ENCODE measurements around the gene GPRC5C.

Gene GPRC5C

GRCh38 chr17:74451557-74451956, 19.7 kb downstream of the GPRC5C start:
- DNase-seq, result no peak

DNA sequence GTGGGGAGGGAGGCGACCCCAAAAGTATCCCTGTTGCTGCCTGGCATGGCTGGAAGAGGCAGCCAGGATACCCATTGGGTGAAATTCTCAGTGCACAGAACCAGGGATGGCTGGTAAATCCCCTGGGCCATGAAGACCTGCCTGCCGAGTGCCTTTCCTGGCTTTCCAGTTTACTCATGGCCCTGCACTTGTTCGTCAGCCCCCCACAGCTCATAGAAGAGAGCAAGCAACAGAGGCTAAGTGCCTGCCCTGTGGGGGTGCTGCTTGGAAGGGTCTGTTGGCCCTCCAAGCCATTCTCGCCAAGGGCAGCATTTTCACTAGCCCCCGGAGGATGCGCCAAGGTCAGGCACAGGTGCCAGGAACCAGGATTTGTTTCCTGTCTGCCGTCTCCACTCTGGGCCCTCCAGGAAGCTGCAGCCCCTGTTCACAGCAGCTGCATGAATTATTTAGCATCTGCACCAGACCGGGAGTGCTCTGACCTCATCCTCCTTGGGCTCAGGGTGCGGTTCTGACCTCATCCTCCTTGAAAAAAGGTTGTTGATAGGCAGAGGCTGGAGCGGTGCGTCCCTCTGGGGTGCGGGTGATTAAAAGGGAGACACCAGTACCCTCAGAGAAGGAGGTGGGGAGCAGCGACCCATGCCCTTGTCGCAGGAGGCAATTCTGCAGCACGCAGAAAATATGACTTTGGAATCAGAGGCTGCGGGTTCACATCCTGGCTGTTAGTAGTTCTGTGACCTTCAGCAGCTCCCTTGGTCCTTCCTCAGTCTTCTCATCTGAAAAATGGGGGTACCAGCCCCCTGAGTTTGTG, 20.3 kb downstream of the GPRC5C start:
- no peak for DNase-seq

DNA sequence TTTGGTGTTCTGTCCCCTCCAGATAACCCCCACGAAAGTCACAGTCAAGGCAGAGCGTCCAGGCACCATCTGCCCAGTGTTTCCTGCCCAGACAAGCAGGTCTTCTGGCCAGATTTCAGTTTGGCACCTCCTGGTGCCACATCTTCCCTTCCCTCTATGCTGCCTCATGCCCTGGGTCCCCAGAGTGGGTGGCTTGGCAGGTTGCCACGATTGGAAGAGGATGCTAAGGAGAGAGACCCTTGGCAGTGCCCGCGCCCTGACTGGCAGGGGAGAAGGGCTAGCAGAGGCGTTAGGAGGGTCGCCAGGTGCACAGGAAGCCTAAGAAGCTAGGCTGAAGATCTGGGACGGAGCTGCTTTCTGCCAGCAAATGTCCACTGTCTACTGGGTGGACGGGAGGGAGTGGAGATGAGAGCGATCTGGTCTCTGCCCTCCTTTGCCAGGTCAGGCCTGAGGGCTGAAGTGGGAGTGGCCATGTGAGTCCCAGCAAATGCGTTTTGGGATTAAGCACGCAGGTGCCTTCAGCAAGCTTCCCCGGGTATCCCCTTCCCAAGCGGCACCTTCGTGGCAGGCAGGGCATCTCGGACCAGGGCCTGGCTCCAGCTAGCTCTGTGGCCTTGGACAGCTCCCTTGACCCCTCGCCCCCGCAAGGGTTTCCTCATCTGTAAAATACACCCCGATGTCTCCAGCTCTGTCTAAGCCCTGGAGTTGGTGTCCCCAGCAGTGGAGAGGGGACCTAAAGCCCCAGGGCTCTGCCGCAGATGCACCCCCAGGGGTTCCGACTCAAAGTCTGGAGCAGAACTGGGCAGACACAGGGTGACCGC, 21.2 kb downstream of the GPRC5C start:
- peak in 1 of 56 donors; percentile 29 for DNase-seq

DNA sequence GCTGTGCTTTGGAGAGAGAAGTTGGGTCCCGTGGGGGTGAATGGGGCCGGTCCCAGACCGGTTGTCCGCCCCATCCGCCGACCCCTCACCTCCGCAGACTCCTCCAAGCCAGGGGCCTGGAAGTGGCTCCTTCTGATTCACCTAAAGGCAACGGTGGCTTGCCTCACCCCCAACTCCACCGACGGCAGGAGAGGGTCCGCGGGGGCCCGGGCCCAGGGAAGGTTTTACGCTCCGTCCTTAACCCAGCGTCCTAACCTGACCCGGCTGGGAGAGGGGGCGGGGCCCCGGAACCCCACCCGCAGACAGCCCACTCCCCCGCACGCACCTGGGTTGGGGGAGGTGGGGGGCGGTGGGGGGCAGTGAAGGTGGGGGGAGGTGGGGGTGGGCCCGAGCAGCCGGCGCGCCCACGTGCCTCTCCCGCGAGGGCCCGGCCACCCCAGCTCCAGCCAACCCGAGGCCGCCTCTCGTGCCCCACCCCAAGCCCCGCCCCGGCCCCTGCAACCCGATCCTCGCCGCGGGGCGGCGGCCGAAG, 21.8 kb downstream of the GPRC5C start:
- DNase-seq, result peak in 7 of 56 donors; percentile 54 to 87 (median 73)

- peak in 47 of 56 donors; percentile 26 to 90 (median 75) for DNase-seq
These were observed 22.5 kb downstream of the GPRC5C start for GRCh38 chr17:74454197-74455024.

DNA sequence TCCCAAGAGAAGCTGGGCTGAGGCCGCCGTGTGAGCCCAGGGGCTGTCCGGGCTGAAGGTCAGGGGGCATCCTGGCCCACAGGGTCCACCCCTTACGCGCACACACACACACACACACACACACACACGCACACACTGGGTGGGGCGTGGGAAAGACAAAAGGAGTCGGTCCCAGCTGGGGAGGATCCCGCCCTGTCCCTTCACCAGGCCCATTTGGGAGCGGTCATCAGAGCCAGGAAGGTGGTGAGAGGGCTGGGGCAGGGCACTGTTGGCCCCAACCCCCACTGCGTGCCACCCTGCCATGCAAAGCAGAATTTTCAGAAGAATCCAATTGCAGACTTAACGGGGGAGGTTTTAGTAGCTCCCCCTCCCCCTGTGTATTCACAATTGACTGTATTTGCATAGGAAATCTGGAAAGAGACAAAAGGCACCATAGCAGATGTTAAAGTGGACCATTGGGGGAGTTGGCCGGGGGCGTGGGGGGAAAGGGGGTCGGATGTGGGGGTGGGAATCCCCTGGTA, 23.2 kb downstream of the GPRC5C start:
- peak in 1 of 56 donors; percentile 51 for DNase-seq

DNA sequence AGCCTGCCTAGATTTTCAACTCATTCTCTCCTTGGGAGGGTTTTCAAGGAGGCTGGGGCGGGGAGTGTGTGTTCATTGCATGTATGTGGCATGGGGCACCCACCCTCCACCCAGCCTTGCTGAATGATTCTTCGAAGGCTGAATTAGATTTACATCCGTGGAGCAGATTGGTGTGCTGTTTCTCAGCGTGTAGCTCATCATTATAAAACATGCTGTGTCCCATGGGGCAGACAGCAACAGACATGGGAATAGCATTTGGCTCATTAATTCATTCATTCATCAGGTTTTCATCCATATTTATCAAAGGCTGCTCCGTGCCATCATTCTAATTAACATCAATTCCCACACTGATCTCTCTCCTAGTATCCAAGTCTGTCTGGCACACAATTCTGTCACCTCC, 23.9 kb downstream of the GPRC5C start:
- no peak for DNase-seq

GRCh38 chr17:74457146-74457819, 25.4 kb downstream of the GPRC5C start:
- peak in 50 of 56 donors; percentile 23 to 91 (median 64) for DNase-seq

DNA sequence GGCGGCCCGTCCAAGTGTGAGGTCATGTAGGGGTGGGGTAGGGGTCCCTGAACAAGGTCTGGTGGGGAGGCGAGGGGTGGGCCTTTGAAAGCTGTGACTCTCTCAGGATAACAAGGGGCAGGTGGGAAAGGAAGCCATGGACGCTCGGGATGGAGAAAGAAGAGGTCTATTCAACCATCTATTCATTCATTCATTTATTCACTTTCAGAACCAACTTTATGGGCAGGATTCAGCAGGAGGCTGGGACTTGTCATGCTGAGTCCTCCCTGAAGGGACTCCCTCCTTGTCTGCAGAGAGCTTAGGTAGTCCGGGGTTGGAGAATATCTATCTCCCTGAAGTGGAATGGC, 25.9 kb downstream of the GPRC5C start:
- DNase-seq, result no peak

- DNase-seq, result no peak
These were observed 26.9 kb downstream of the GPRC5C start for GRCh38 chr17:74458835-74459234.

- DNase-seq, result no peak
These were observed 27.7 kb downstream of the GPRC5C start for GRCh38 chr17:74459622-74460021.

- DNase-seq, result no peak
These were observed 28.4 kb downstream of the GPRC5C start for GRCh38 chr17:74460241-74460640.

DNA sequence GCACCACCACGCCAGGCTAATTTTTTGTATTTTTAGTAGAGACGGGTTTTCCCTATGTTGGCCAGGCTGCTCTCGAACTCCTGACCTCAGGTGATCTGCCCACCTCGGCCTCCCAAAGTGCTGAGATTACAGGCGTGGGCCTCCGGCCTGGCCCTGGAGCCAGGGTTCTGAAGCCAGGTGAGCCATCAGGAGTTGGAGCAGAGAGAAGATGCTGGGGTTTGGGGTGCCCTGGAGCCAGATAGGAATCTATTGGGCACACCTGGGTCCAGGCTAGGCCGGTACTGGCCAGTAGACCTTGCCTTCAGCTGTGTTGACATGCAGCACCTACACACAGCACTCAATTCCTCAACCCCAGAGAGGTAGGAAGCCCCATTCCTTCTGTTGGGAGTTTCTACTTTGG, 29.1 kb downstream of the GPRC5C start:
- DNase-seq, result no peak

GRCh38 chr17:74461611-74462010, 29.7 kb downstream of the GPRC5C start:
- no peak for DNase-seq

DNA sequence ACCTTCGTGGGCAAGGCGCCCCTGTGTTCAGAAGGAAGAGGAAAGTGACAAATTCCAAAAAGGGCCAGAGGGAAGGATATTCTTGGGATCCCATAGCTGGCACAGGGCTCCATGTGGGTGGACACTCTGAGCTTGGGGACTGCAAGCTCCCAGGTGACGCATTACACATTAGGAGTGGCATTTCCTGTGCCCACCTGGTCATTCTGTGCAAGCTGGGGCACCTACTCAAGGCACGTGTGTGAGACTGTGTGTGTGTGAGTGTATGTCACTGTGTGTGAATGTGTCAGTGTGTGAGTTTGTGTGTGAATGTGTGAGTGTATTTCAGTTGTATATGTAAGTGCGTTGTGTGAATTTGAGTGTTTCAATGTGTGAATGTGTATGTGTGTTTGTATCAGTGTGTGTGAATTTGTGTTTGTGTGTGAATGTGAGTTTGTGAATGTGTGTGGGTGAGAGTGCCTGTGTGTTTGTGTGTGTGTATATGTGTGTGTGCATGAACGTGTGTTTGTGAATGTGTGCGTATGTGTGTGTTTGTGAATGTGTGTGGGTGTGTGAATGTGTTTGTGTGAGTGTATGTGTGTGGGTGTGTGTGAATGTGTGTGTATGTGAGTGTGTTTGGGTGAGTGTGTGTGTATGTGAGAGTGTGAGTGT, 33.0 kb downstream of the GPRC5C start:
- DNase-seq, result no peak

GRCh38 chr17:74465378-74466110, 33.7 kb downstream of the GPRC5C start:
- DNase-seq, result no peak

GRCh38 chr17:74466111-74466827, 34.4 kb downstream of the GPRC5C start, which contains the start of gene CD300A:
Gene CD300A, plus strand, starts transcription at chr17:74466634. Its CDS starts 70 bp downstream, at chr17:74466704.
- peak in 11 of 56 donors; percentile 12 to 57 (median 29) for DNase-seq

DNA sequence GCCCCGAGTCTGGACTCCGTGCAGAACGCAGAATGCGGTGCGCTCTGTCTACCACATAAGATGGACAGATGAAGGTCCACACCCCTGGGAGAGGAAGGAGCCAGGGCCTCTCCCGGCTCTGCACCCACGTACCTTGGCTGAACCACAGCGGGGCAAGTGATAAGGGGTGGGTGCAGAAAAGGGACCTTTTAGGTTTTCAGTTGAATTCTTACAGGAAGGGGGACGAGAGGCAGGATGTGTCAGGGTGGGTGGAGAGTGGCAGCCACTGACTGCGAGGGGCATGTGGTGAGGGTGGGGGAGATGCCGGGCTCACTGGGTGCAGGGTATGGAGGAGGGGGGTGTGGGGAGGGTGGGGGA, 34.9 kb downstream of the GPRC5C start:
- DNase-seq, result no peak

Measured in amygdala (tissue), 56 donors.